Esophagus muscularis mucosa (tissue), 3 donors: ENCODE results near the gene A4GNT.

Experiments used
- CTCF ChIP-seq, 3 experiments: fragments of 200-600 bp in 2 of 3; fragments of 450-650 bp in 1 of 3; sonication (generic) in 2 of 3; IDR thresholded peaks; one replicate each; pipeline ENCODE4 v1.5.1; 2017 to 2019; ENCODE audit warnings: antibody characterized with exemption in 3 of 3, mild to moderate bottlenecking in 2 of 3, moderate library complexity in 1 of 3
- POLR2A ChIP-seq: fragments of 450-650 bp; IDR thresholded peaks from one replicate; pipeline ENCODE4 v1.6.1; 2017; ENCODE audit warnings: antibody characterized with exemption, moderate library complexity, mild to moderate bottlenecking, low read depth
- POLR2AphosphoS5 ChIP-seq, 2 donors: sonication (generic); formaldehyde crosslinking; IDR thresholded peaks; one replicate each; pipeline ENCODE4 v1.6.1; 2017; ENCODE audit warnings: antibody characterized with exemption in 2 of 2

- TF ChIP-seq POLR2AphosphoS5 (IDR thresholded peaks at IDR 0.05) (no peak), CTCF (IDR thresholded peaks at IDR 0.05) (no peak), POLR2A (no peak)
Measured at GRCh38 chr3:138132239-138132638, at the start of gene A4GNT.
